ENCODE results near the gene CCT4.
A peak's percentile ranks its signal among the peaks of the same experiment; 100 is the strongest.
"Not testable (repeated sequence)": the region's sequence is repeated elsewhere in the genome, so short reads cannot be mapped to it uniquely, and the experiment has no call there.

CCT4 gene, protein sequence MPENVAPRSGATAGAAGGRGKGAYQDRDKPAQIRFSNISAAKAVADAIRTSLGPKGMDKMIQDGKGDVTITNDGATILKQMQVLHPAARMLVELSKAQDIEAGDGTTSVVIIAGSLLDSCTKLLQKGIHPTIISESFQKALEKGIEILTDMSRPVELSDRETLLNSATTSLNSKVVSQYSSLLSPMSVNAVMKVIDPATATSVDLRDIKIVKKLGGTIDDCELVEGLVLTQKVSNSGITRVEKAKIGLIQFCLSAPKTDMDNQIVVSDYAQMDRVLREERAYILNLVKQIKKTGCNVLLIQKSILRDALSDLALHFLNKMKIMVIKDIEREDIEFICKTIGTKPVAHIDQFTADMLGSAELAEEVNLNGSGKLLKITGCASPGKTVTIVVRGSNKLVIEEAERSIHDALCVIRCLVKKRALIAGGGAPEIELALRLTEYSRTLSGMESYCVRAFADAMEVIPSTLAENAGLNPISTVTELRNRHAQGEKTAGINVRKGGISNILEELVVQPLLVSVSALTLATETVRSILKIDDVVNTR

DNA sequence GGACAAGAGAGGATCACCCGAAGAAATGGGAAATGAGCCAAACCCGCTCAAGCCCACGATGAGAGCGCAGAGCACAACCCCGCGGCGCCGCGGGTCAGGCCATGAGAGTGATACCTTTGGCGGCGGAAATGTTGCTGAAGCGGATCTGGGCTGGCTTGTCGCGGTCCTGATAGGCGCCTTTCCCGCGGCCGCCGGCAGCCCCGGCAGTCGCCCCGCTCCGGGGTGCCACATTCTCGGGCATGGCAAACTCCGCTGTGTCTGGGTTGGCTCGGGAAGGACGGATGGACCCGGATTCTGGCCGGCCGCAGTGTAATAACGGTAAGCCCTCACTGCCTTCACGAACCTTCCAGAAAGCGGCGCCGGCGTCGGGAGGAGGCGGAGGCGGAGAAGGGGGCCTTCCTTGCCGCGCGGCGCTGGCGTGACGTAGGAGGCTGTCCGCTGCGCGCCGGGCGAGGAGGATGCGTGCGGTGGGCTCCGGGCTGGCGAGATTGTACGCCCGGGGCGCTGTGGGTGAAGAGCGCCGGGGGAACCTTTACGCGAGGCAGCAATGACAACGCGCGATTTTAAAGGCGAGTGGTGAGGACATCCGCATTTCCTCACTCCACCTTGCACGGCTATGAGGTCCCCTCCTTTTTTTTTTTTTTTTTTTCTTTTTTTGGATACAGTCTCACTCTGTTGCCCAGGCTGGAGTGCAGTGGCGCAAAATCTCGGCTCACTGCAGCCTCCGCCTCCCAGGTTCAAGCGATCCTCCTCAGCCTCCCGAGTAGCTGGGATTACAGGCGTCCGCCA, at the start of gene CCT4:
Gene CCT4 (minus strand): TSS at position 390 of the 789 bp plus-strand sequence. CDS start 149 bp downstream, at position 241.
- peak; percentile 100 for DNase-seq

DNA sequence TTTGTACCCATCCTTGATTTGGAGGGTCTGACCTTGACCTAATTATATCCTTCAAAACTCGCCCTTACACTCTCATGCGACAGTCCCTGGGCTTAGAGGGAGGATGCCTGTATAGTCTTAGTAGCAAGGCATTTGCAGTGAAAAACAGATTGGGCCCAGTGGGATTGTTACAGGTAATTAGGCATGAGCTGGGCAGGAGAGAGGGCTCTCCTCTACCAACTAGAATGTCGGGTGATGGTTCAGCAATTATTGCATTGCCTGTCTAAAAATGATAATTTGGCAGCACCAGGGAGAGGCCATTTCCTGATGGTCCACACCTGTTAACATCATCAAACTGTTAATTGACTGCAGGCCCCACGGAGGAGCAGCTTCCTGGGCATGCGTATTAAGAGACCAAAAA, 49.4 kb upstream of the CCT4 start:
- no peak for DNase-seq

DNA sequence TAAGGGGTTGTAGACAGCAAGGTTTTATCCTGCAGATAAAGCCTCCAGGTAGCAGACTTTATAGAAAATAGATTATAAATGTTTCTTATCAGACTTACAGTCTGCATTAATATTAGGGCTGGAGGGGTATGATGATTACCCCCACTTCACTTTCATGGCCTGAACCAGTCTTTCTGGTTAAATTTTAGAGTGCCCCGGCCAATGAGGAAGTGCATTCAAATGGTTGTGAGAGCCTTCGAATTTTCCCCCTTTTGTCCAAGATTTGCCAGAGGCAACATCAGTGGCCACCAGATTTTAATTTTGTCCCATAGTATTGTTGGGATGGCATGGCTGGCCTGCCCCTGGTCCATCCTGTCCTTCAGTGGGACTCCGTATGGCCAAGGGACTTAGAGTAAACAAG, 48.6 kb upstream of the CCT4 start:
- no peak for DNase-seq

DNA sequence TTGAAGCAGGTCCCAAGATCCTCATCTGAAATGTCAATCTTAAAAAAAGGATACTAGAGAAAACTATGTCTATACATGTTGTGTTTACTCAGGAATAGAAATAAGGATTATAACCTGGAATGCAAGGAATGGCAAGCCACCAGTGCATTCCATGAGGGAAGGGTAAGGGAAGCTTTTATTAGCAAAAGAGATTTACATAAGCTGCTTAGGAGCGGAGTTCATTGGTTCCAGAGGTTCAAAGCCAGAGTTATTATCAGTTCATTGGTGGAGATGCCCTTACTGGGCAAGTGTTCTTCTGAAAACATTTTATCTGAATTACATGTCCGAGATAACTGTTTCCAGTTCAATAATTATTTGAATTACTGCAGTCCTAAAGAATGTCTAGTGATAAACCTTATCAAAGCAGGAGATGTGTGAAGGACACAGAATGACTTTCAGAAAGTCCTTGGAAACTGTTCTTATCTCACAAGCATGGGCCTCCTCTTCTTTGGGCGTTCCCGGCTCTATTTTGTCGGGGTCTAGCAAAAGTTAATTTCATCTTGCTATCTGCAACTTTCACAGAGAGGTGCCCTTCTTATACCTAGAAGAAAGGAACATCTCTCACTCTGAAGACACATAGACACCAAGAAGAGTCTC, 40.5 kb upstream of the CCT4 start:
- no peak for DNase-seq

DNA sequence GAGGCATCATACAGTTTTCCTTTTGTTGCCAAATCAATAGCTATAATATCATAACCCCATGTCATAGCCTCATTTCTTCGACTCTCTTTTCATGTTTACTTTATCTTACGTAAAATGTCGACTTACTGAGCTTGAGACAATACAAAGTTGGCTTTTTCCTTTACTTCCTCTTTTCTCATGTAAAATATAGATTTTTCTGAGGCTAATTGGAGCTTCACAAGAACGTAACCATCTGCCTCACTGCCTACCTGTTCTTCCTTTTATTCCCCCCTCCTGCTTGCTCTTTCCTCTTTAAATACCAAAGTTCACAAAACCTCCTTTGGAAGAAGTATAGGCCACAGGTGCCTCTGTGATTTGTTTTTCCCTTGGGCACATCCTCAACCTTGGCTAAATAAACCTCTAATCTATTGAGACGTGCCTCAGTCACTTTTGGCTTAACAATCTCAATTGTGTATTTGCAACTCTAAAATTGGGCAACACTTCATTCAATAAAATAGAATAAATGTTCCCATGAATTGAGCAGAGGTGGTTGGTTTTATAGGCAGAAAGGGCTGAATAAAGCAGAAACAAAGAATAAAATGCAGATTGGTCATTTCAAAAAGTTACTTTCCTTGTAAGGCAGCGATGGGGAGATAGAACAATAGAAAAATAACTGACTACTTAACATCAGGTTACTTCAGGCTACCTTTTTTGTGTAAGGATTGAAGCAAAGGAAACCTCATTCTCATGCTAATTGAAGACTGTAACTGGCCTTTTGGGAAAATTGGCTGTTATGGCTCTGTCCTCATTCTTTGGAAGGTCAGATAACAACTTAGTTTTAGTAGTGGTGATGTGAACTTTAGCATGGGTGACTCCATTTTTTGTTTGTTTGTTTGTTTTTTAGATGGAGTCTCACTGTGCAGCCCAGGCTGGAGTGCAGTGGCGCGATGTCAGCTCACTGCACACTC, 38.3 kb upstream of the CCT4 start:
- no peak for DNase-seq

DNA sequence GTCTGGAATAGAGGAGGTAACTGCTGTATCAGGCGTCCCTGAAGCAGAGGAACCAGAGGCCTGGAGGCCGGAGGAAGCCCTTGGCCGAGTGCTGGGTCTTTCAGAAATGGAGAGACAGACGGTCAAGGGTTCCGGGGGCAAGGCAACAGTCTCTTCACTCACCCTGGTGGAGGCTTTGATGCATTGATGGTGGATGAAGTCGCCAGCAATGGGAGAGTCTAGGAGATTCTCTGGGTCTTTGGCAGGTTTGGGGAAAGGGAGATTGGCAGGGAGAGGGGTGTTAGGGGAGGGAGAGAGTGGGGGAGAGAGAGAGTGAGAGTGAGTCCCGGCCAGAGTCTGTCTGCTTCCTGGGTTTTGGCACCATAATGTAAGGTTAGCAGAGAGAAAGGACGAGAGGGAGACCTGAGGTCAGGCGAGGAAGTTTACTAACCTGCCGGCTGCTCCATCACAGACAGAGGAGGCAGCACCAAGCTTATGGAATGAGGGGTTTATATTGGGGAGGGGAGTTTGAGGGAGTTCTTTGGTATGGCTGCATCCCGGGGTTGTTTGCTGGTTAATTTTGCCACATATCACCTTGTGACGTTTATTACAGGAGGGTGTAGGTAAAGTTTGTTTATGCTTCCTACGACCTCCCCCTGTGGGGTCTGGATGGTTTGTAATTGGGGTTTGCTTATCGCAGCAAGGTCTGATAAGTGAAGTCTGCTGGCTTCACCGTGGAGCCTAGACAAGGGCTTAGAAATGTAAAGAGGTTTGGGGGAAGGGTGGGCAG, 36.6 kb upstream of the CCT4 start:
- no peak for DNase-seq

DNA sequence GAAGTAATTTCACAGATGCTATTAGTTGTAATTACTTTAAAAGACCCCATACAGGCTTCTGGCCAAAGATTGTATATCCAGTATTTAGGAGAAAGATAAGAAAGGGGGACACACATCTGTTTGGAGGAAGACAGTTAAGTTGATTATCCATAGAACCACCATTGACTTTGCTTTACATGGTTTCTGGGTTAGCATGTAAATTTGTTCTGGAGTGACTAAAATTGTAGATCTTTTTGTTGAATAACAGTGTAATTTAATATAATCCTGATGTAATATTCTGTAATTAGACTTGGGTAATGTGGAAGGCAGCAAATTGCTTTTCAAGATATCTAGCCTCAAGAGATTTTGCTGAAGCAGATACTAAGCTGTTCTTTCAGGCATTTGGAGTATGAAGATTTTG, 34.3 kb upstream of the CCT4 start:
- no peak for DNase-seq

DNA sequence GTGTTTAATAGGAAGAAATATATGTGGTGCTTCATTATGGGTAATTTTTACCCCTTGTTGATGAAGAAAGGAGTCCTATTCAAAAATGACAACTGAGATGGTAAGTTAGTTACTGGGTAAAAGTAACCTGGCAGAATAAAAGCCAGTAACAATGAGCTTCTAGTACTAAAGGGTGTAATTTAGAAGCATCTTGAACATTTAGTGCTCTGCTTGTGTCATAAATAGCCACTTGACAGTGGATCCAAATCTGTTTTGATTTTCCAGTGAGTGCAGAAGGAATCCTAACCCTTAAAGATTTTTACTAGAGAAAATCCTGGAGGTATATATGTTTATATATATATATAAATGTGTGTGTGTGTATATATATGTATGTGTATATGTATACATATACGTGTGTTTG, 32.1 kb upstream of the CCT4 start:
- DNase-seq, result no peak

DNA sequence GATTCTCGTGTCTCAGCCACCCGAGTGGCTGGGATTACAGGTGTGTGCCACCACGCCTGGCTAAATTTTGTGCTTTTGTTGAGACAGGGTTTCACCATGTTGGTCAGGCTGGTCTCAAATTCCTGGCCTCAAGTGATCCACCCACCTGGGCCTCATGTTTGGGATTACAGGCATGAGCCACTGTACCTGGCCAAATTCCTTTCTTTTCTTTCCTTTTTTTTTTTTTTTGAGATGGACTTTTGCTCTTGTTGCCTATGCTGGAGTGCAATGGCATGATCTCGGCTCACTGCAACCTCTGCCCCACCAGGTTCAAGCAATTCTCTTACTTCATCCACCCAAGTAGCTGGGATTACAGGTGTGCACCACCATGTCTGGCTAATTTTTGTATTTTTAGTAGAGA, 26.3 kb upstream of the CCT4 start:
- not testable (repeated sequence) for DNase-seq

DNA sequence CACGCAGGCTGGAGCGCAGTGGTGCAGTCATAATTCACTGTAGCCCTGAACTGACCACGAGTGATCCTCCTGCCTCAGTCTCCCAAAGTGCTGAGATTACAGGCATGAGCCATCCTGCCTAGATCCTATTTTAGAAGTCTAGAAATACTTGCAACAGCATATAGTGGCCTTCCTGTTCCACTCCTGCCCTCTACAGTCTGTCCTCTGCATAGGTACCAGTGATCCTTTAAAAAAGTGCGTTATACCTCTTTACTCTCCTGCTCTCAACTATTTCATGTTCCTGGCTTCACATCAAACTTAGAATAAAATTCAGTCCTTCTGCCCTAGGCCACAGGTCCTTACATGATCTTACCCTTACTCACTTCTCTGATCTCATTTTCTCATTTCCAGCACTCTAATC, 23.1 kb upstream of the CCT4 start:
- no peak for DNase-seq

DNA sequence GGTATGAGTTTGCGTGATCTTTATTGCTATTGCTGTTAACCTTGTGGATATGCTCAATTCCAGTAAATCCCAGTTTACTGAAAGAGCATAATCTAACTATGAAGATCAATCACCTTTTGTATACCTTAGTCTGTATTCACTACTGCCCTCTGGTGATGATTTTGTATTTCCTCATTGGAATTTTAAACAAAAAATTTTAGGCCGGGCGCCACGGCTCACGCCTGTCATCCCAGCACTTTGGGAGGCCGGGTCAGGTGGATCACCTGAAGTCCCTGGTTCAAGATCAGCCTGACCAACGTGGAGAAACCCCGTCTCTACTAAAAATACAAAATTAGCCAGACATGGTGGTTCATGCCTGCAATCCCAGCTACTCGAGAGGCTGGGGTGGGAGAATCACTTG, 22.1 kb upstream of the CCT4 start:
- no peak for DNase-seq

DNA sequence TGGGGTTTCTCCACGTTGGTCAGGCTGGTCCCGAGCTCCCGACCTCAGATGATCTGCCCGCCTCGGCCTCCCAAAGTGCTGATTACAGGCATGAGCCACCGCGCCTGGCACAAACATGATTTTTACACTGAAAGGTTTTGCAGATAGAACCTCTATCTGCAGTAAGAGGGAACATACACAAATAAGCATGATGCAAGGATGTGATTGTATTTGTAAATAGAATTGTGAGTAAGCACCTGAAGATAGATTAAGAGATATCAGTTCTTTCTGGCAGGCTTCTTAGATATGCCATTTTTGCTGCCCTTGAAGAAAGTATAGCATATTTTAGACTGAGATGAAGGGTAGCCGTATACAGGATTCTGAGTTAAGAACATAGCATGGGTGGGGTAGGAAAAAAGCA, 20.7 kb upstream of the CCT4 start:
- no peak for DNase-seq

DNA sequence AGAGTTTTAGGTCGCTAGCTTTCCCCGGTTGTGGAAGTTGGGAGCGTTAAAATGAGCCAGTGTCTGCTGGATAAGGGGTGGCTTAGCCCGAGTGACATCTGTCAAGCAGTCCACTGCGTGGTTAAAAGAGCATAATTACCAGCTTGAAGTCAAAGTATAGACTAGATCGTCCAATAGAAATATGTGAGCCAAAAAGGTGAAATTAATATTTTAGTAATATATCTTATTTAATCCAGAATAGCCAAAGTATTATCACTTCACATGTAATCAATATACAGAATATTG, 17.7 kb upstream of the CCT4 start:
- no peak for DNase-seq

DNA sequence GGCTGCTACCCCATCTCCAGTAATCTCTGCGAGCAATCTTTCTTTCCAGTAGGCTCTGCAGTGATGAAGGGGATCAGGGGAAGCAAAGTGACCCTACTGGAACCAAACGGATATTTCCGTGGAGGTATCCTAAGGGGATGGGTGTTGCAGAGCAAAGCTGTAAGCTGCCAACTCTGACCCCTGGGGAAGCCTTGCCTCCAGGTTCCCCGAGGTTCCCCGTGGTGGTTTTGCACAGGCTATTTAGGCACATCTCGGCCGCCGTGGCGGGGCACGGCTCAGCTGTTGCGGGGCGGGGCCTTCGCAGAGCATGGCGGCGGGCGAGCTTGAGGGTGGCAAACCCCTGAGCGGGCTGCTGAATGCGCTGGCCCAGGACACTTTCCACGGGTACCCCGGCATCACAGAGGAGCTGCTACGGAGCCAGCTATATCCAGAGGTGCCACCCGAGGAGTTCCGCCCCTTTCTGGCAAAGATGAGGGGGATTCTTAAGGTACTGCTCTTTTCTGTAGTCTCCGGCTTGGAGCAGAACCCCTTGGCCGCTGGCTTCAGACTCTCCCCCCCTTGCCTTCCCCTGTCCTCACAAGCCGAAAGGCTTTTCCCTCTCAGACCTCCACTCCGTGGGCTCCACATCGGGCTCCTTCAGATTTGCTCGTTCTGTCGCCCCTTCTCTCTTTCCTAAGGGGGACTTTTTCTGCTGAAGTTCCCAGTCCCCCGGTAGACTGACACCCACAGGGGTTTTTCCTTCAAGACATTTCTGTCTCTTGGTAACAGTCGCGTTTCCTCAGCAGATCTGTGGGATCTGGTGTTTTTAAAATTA, 17.1 kb upstream of the CCT4 start, which contains the start of gene COMMD1:
Gene COMMD1 (plus strand): TSS at position 303 of the 814 bp plus-strand sequence. CDS start 5 bp downstream, at position 308.
- peak; percentile 88 for DNase-seq

DNA sequence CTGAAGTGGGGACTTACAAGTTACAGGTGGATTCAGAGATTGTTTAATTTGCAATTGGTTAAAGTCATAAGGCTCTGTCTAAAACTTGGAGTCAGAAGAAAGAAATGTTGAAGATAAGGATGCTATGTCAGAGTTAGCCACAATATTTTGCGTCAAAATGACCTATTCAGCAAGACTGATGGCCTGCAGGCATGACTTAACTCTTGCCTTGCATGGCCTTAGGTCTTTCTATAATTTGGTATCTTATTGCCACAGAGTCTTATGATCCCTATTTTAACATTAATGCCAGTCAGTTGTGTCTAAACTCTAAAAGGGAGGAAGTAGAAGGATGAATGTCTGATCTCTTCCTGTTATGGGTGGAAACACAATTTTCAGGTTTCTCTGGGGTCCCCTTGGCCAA, 11.8 kb upstream of the CCT4 start:
- no peak for DNase-seq

DNA sequence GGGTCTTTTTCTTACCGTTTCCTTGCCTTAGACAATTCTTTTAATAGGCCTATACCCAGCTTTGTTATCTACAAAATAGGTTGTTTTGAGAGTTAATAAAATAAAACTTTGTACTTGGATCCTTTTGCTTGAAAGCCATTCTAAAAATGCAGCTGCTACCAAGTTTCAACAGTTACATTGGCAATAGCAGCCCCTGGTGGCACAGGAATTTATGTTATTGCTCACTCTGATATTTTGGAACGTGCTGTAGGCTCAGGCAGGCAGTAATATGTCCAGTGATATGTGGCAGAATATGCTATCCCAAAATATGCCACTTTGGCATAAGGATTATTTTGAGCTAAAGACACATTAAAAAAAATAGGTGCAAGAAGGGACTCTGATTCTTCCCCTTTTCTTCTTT, 10.4 kb upstream of the CCT4 start:
- DNase-seq, result no peak

DNA sequence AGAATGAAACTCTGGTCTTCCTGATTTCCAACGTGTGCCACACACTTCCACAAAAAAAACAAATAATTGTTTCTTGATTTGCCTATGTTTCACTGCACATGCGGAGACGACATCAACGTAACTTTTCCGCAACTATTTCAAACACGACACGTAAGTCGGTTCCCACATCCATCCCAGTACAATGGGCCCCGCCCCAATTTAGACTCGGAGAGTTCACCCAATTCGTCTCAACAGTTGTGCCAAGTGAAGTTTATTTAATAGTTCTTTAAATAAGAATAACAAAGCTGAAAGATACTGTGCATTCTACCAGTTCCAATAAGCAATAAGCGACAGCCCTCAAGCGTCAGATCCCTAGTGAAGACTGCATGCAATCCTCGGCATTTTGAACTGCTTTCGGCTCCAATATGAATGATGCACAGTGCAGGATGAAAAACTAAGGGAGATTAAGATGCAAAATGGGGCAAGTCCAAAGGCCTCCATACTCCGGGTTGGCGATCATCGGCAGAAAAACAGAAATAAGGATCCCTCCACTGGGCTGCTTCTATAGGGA, 664 bp downstream of the CCT4 start:
- no peak for DNase-seq

DNA sequence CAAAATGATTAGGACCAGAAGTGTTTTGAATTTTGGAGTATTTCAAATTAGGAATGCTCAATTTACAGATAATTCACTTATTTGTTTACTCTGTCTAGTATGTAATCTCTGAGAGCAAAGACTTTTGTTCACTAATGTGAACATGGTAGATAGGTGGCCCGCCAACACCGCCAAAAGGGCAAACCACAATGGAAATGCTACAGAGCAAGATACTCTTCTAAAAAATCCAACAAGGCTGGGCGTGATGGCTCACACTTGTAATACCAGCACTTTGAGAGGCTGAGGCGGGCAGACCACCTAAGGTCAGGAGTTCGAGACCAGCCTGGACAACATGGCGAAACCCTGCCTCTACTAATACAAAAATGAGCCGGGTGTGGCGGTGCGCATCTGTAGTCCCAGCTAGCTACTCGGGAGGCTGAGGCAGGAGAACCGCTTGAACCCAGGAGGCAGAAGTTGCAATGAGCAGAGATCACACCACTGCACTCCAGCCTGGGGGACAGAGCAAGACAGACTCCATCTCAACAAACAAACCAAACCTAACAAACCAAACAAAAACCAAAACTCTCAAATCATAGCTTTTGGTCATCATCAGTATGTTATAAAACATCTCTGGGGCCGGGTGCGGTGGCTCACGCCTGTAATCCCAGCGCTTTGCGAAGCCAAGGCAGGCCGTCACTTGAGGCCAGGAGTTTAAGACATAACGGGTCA, 2.4 kb downstream of the CCT4 start:
- DNase-seq, result no peak

DNA sequence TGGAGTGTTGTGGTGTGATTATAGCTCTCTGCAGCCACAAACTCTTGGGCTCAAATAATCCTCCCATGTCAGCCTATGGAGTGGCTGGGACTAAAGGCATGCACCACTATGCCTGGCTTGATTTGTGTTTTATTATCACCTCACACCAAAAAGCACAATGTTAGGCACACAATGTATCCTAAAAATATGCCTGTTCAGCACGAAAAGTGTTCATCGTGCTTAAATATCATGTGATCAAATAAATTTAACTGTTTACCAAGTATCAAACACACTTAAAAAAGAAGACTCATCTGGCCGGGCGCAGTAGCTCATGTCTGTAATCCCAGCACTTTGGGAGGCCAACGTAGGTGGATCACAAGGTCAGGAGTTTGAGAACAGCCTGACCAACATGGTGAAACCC, 5.6 kb downstream of the CCT4 start:
- DNase-seq, result no peak

DNA sequence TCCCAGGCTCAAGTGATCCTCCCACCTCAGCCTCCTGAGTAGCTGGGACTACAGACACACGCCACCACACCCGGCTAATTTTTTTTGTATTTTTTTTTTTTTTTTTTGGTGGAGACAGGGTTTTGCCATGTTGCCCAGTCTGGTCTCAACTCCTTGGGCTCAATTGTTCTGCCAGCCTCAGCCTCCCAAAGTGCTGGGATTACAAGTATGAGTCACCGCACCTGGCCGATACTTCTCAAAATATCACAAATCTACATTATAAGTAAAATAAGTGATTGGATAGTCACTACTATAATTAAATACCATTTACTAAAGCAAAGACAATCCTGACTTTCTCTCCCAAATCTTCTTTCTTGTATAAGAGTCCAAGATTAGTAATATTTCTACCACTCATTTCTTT, 9.1 kb downstream of the CCT4 start:
- not testable (repeated sequence) for DNase-seq

Data from retina (tissue), 1 donor.